Neural cell (in vitro differentiated cells): ENCODE results near the gene ITGAX. TPM values are rescaled to one million over a fixed set of nuclear protein-coding genes. Genes with fewer than 3 reads are reported as not detected.
A peak's percentile ranks its signal among the peaks of the same experiment; 100 is the strongest.

Experiments
- H2AFZ ChIP-seq: fragments of 200-600, 300-800 bp; sonication (generic), shearing (Covaris generic); 2 replicates; pipeline ENCODE4 v1.6.0; 2014; ENCODE audit warnings: low read depth, mild to moderate bottlenecking, antibody characterized with exemption, low read length, moderate library complexity
- H3F3A ChIP-seq: fragments of 200-600 bp; shearing (Covaris generic); 2 replicates; pipeline ENCODE4 v1.6.1; 2016; ENCODE audit warnings: mild to moderate bottlenecking, moderate library complexity, mixed read lengths, antibody characterized with exemption, low read length; ENCODE audit not compliant: insufficient read depth, poor library complexity, severe bottlenecking
- H3K27ac ChIP-seq: fragments of 200-600, 300-800 bp; sonication (generic), shearing (Covaris generic); 2 replicates; pipeline ENCODE4 v1.5.1; 2014; ENCODE audit warnings: mild to moderate bottlenecking, low read length, moderate library complexity
- H3K27me3 ChIP-seq: fragments of 300-800, 200-600 bp; sonication (generic), shearing (Covaris generic); 2 replicates; pipeline ENCODE4 v1.6.0; 2014; ENCODE audit warnings: mild to moderate bottlenecking, low read depth, low read length, moderate library complexity; ENCODE audit not compliant: insufficient read depth
- H3K36me3 ChIP-seq: fragments of 300-800, 200-600 bp; sonication (generic), shearing (Covaris generic); 2 replicates; pipeline ENCODE4 v1.5.1; 2014; ENCODE audit warnings: mild to moderate bottlenecking, antibody characterized with exemption, low read length, moderate library complexity; ENCODE audit not compliant: insufficient read depth
- H3K4me2 ChIP-seq: fragments of 300-800, 200-600 bp; sonication (generic), shearing (Covaris generic); 2 replicates; pipeline ENCODE4 v1.6.0; 2014; ENCODE audit warnings: mild to moderate bottlenecking, low read length
- H3K4me3 ChIP-seq: fragments of 300-800, 200-600 bp; sonication (generic), shearing (Covaris generic); 2 replicates; pipeline ENCODE4 v1.5.1; 2014; ENCODE audit warnings: mild to moderate bottlenecking, low read length, moderate library complexity
- H3K79me2 ChIP-seq: fragments of 200-600 bp; shearing (Covaris generic); replicated peaks from 2 replicates; pipeline ENCODE4 v1.6.0; 2014; ENCODE audit warnings: mild to moderate bottlenecking, low read length, moderate library complexity; ENCODE audit not compliant: insufficient read depth
- H3K9ac ChIP-seq: fragments of 300-800, 200-600 bp; sonication (generic), shearing (Covaris generic); 2 replicates; pipeline ENCODE4 v1.6.1; 2016; ENCODE audit warnings: mild to moderate bottlenecking, low read length, mixed read lengths
- H3K9me2 ChIP-seq: fragments of 200-600 bp; shearing (Covaris generic); 2 replicates; pipeline ENCODE4 v1.6.1; 2016; ENCODE audit warnings: mild to moderate bottlenecking, low read length, mixed read lengths; ENCODE audit not compliant: insufficient read depth
- H3K9me3 ChIP-seq: fragments of 200-600, 300-800 bp; sonication (generic), shearing (Covaris generic); 2 replicates; pipeline ENCODE4 v1.6.1; 2016; ENCODE audit warnings: mild to moderate bottlenecking, mixed run types, low read length, moderate library complexity, mixed read lengths
- H4K20me1 ChIP-seq: fragments of 200-600 bp; shearing (Covaris generic); 2 replicates; pipeline ENCODE4 v1.6.1; 2016; ENCODE audit warnings: mild to moderate bottlenecking, mixed run types; ENCODE audit not compliant: insufficient read depth
- EP300 ChIP-seq: fragments of 450-650 bp; conservative IDR thresholded peaks from 2 replicates; pipeline ENCODE4 v1.6.1; 2014; ENCODE audit warnings: antibody characterized with exemption, mild to moderate bottlenecking, moderate library complexity; ENCODE audit not compliant: poor library complexity, severe bottlenecking
- EZH2 ChIP-seq: fragments of 200-600, 300-800 bp; shearing (Covaris generic), sonication (generic); IDR thresholded peaks from 2 replicates; pipeline ENCODE4 v1.6.1; 2014; ENCODE audit warnings: antibody characterized with exemption, low read length, borderline replicate concordance, mild to moderate bottlenecking; ENCODE audit not compliant: insufficient read depth, poor library complexity, severe bottlenecking
- MXI1 ChIP-seq: fragments of 450-650 bp; conservative IDR thresholded peaks from 2 replicates; pipeline ENCODE4 v1.6.1; 2014; ENCODE audit warnings: antibody characterized with exemption, mild to moderate bottlenecking; ENCODE audit not compliant: poor library complexity, severe bottlenecking
- POLR2AphosphoS5 ChIP-seq: IDR thresholded peaks from 2 replicates; pipeline ENCODE4 v1.6.1; 2012
- RAD21 ChIP-seq: fragments of 450-650 bp; conservative IDR thresholded peaks from 2 replicates; pipeline ENCODE4 v1.6.1; 2014; ENCODE audit warnings: antibody characterized with exemption, mild to moderate bottlenecking, moderate library complexity
- SMC3 ChIP-seq: fragments of 450-650 bp; conservative IDR thresholded peaks from 2 replicates; pipeline ENCODE4 v1.6.1; 2014; ENCODE audit warnings: antibody characterized with exemption, mild to moderate bottlenecking, moderate library complexity; ENCODE audit not compliant: poor library complexity
- TAF1 ChIP-seq: IDR thresholded peaks from 2 replicates; pipeline ENCODE4 v1.6.1; 2012; ENCODE audit warnings: low read depth
- polyA plus RNA-seq: library from polyadenylated mRNA; depleted of rRNA; stranded (reverse); fragments of >200 nt; gene quantifications from 2 replicates; pipeline ENCODE4 v1.2.3, GENCODE V29; 2014
- TF ChIP-seq, protein P1 (sequence below): IDR thresholded peaks from 2 replicates; pipeline ENCODE4 v1.6.1; 2012; ENCODE audit warnings: borderline replicate concordance
- TF ChIP-seq, protein P2 (sequence below): fragments of 450-650 bp; IDR thresholded peaks from 2 replicates; pipeline ENCODE4 v1.5.1; 2014; ENCODE audit warnings: antibody characterized with exemption, mild to moderate bottlenecking, moderate library complexity; ENCODE audit not compliant: poor library complexity, severe bottlenecking

ITGAX gene
- polyA plus RNA-seq, 1 donor from 2014 or later: not detected

DNA sequence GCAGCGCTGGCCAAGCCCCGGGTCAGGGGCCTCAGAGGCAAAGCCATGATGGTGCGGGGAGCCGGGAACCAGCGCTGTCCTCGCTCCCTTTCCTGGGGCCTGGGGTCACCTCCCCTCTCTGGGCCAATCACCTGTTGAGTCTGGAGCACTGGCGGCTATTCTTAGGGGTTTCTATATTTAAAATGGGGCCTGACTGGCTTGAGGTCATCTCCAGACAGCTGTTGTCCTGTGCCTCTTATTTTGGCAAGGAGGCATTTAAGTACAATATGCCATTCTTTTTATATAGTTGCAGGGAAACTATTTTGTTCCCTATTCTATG lies 73.3 kb downstream of the ITGAX start, which contains the start of gene COX6A2:
Gene COX6A2, minus strand, starts transcription at position 82 of the 319 bp plus-strand sequence. Its CDS starts 35 bp downstream, at position 47.
- Histone ChIP-seq H3K4me3 (peak within 1 kb of the TSS; percentile 28), H3K36me3 (no peaks in the 10 kb centered on the region), H3K9me2 (no peaks in the 10 kb centered on the region), H3K79me2 (no peaks in the 10 kb centered on the region), H3K27ac (no peak within 1 kb of the TSS), H2AFZ (no peak within 1 kb of the TSS), H3F3A (no peaks in the 10 kb centered on the region), H3K9ac (no peak within 1 kb of the TSS), H3K9me3 (no peaks in the 10 kb centered on the region), H3K27me3 (no peaks in the 10 kb centered on the region), H3K4me2 (no peak within 1 kb of the TSS), H4K20me1 (no peaks in the 10 kb centered on the region)
- TF ChIP-seq, protein P1, sequence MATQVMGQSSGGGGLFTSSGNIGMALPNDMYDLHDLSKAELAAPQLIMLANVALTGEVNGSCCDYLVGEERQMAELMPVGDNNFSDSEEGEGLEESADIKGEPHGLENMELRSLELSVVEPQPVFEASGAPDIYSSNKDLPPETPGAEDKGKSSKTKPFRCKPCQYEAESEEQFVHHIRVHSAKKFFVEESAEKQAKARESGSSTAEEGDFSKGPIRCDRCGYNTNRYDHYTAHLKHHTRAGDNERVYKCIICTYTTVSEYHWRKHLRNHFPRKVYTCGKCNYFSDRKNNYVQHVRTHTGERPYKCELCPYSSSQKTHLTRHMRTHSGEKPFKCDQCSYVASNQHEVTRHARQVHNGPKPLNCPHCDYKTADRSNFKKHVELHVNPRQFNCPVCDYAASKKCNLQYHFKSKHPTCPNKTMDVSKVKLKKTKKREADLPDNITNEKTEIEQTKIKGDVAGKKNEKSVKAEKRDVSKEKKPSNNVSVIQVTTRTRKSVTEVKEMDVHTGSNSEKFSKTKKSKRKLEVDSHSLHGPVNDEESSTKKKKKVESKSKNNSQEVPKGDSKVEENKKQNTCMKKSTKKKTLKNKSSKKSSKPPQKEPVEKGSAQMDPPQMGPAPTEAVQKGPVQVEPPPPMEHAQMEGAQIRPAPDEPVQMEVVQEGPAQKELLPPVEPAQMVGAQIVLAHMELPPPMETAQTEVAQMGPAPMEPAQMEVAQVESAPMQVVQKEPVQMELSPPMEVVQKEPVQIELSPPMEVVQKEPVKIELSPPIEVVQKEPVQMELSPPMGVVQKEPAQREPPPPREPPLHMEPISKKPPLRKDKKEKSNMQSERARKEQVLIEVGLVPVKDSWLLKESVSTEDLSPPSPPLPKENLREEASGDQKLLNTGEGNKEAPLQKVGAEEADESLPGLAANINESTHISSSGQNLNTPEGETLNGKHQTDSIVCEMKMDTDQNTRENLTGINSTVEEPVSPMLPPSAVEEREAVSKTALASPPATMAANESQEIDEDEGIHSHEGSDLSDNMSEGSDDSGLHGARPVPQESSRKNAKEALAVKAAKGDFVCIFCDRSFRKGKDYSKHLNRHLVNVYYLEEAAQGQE: no peak
- TF ChIP-seq, protein P2, sequence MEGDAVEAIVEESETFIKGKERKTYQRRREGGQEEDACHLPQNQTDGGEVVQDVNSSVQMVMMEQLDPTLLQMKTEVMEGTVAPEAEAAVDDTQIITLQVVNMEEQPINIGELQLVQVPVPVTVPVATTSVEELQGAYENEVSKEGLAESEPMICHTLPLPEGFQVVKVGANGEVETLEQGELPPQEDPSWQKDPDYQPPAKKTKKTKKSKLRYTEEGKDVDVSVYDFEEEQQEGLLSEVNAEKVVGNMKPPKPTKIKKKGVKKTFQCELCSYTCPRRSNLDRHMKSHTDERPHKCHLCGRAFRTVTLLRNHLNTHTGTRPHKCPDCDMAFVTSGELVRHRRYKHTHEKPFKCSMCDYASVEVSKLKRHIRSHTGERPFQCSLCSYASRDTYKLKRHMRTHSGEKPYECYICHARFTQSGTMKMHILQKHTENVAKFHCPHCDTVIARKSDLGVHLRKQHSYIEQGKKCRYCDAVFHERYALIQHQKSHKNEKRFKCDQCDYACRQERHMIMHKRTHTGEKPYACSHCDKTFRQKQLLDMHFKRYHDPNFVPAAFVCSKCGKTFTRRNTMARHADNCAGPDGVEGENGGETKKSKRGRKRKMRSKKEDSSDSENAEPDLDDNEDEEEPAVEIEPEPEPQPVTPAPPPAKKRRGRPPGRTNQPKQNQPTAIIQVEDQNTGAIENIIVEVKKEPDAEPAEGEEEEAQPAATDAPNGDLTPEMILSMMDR: no peak
- no peak for TF ChIP-seq RAD21
- TF ChIP-seq TAF1: no peak
- no peak for TF ChIP-seq POLR2AphosphoS5
- no peak for TF ChIP-seq MXI1
- TF ChIP-seq SMC3: no peak
- no peak for TF ChIP-seq EP300
- no peak for TF ChIP-seq EZH2

DNA sequence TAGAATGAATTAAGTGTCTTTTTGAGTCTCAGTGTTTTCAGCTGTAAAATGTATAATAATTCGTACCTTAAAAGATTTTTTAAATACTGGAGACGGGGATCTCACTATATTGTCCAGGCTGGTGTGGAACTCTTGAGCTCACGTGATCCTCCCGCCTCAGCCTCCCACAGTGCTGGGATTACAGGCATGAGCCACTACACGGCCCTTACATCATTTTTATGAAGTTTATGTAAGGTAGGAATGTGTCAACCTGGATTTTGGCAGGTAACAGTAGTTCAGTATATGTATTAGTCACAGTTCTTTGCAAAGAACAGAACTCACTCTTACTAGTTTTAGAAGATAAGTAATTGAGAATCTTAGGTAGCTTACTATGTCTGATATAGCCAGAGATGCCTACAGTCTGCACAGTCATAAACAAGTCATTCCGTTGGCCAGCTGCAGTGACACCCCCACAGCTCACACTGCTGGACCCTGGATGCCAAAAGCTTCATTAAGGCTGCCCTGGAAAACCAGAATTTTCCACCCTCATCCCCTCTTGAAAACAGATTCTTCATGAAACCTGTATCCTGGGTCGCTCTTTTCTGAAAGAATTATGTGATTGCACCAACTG lies 73.8 kb downstream of the ITGAX start:
- no peaks in the 10 kb centered on the region for H3K79me2 ChIP-seq
- no peaks in the 10 kb centered on the region for H3K36me3 ChIP-seq
- no peak overlapping the region for H3K9ac ChIP-seq
- H3K9me3 ChIP-seq: no peaks in the 10 kb centered on the region
- no peaks in the 10 kb centered on the region for H4K20me1 ChIP-seq
- no peak overlapping the region for H3K27ac ChIP-seq
- H3K9me2 ChIP-seq: no peaks in the 10 kb centered on the region
- H3K4me2 ChIP-seq: no peak overlapping the region
- H2AFZ ChIP-seq: no peak overlapping the region
- no peaks in the 10 kb centered on the region for H3F3A ChIP-seq
- no peak overlapping the region for H3K4me3 ChIP-seq
- H3K27me3 ChIP-seq: no peaks in the 10 kb centered on the region
- TF ChIP-seq POLR2AphosphoS5: no peak
- TF ChIP-seq, protein P1: no peak
- TF ChIP-seq RAD21: no peak
- no peak for TF ChIP-seq EZH2
- TF ChIP-seq SMC3: no peak
- TF ChIP-seq, protein P2: no peak
- TF ChIP-seq TAF1: no peak
- TF ChIP-seq MXI1: no peak
- no peak for TF ChIP-seq EP300
